H9 (cell line): Measurements from ENCODE around the gene NCBP3. TPM values are rescaled to one million over a fixed set of nuclear protein-coding genes. Genes with fewer than 3 reads are reported as not detected.

Source experiments
- DNase-seq: peaks from one replicate; pipeline ENCODE4 v3.0.0-alpha.2; 2017
- H2AFZ ChIP-seq: one replicate; pipeline ENCODE4 v1.6.1; 2013; ENCODE audit warnings: mild to moderate bottlenecking, low read length, control low read depth, moderate library complexity
- H2AK5ac ChIP-seq: 2 replicates; pipeline ENCODE4 v1.6.1; 2013; ENCODE audit warnings: low read length, control low read depth, mixed read lengths; ENCODE audit not compliant: insufficient read length
- H2BK120ac ChIP-seq: one replicate; pipeline ENCODE4 v1.6.1; 2013; ENCODE audit warnings: low read depth, mild to moderate bottlenecking, low read length, control low read depth, inconsistent platforms; ENCODE audit not compliant: poor library complexity, severe bottlenecking
- H2BK12ac ChIP-seq: 2 replicates; pipeline ENCODE4 v1.6.1; 2013; ENCODE audit warnings: low read length, control low read depth, mixed read lengths, low read depth; ENCODE audit not compliant: insufficient read length
- H2BK15ac ChIP-seq: 2 replicates; pipeline ENCODE4 v1.6.1; 2013; ENCODE audit warnings: low read depth, low read length, control low read depth
- H2BK20ac ChIP-seq: one replicate; pipeline ENCODE4 v1.6.1; 2013; ENCODE audit warnings: low read depth, mild to moderate bottlenecking, low read length, control low read depth, inconsistent platforms; ENCODE audit not compliant: poor library complexity, severe bottlenecking
- H2BK5ac ChIP-seq: 2 replicates; pipeline ENCODE4 v1.6.1; 2013; ENCODE audit warnings: low read length, control low read depth, mixed read lengths; ENCODE audit not compliant: insufficient read length
- H3K14ac ChIP-seq: 2 replicates; pipeline ENCODE4 v1.6.1; 2013; ENCODE audit warnings: low read length, control low read depth; ENCODE audit not compliant: insufficient read depth
- H3K18ac ChIP-seq: 2 replicates; pipeline ENCODE4 v1.6.1; 2013; ENCODE audit warnings: low read depth, mild to moderate bottlenecking, mixed read lengths, low read length, control low read depth; ENCODE audit not compliant: insufficient read length
- H3K23ac ChIP-seq: 2 replicates; pipeline ENCODE4 v1.6.1; 2013; ENCODE audit warnings: low read length, control low read depth, mixed read lengths, low read depth; ENCODE audit not compliant: insufficient read length
- H3K23me2 ChIP-seq: 2 replicates; pipeline ENCODE4 v1.6.1; 2013; ENCODE audit warnings: low read depth, mild to moderate bottlenecking, mixed read lengths, low read length, control low read depth; ENCODE audit not compliant: insufficient read length, poor library complexity, severe bottlenecking
- H3K27ac ChIP-seq: 2 replicates; pipeline ENCODE4 v1.5.1; 2013; ENCODE audit warnings: low read length, control low read depth, mixed read lengths, low read depth; ENCODE audit not compliant: insufficient read length
- H3K27me3 ChIP-seq: 2 replicates; pipeline ENCODE4 v1.6.1; 2013; ENCODE audit warnings: low read length, control low read depth, inconsistent platforms; ENCODE audit not compliant: insufficient read depth
- H3K4ac ChIP-seq: 2 replicates; pipeline ENCODE4 v1.6.1; 2013; ENCODE audit warnings: low read depth, mild to moderate bottlenecking, control low read depth, inconsistent platforms, low read length, moderate library complexity
- H3K4me1 ChIP-seq: 2 replicates; pipeline ENCODE4 v1.6.1; 2013; ENCODE audit warnings: low read length, control low read depth, inconsistent platforms; ENCODE audit not compliant: insufficient read depth
- H3K4me2 ChIP-seq: 2 replicates; pipeline ENCODE4 v1.6.1; 2013; ENCODE audit warnings: low read length, control low read depth, mixed read lengths; ENCODE audit not compliant: insufficient read length, insufficient read depth
- H3K56ac ChIP-seq: 2 replicates; pipeline ENCODE4 v1.6.1; 2013; ENCODE audit warnings: low read depth, mild to moderate bottlenecking, mixed read lengths, low read length, control low read depth; ENCODE audit not compliant: insufficient read length
- H3K79me1 ChIP-seq: 2 replicates; pipeline ENCODE4 v1.6.1; 2013; ENCODE audit warnings: low read depth, mild to moderate bottlenecking, moderate library complexity, low read length, control low read depth, inconsistent platforms; ENCODE audit not compliant: insufficient read depth, poor library complexity, severe bottlenecking
- H3K79me2 ChIP-seq: 2 replicates; pipeline ENCODE4 v1.6.1; 2013; ENCODE audit warnings: low read length, control low read depth, inconsistent platforms; ENCODE audit not compliant: insufficient read depth
- H3K9ac ChIP-seq: 2 replicates; pipeline ENCODE4 v1.6.1; 2013; ENCODE audit warnings: low read length, control low read depth, mixed read lengths; ENCODE audit not compliant: insufficient read length; ENCODE audit errors: extremely low read depth
- H3K9me3 ChIP-seq: one replicate; pipeline ENCODE4 v1.6.1; 2013; ENCODE audit warnings: low read depth, low read length, inconsistent platforms; ENCODE audit not compliant: control insufficient read depth
- H3T11ph ChIP-seq: one replicate; pipeline ENCODE4 v1.6.1; 2013; ENCODE audit warnings: mild to moderate bottlenecking, low read length, control low read depth, inconsistent platforms
- H4K20me1 ChIP-seq: one replicate; pipeline ENCODE4 v1.6.1; 2013; ENCODE audit not compliant: control insufficient read depth, insufficient read length, insufficient read depth
- H4K5ac ChIP-seq: 2 replicates; pipeline ENCODE4 v1.6.1; 2013; ENCODE audit warnings: low read depth, mild to moderate bottlenecking, mixed read lengths, low read length, control low read depth; ENCODE audit not compliant: insufficient read length
- H4K8ac ChIP-seq: replicated peaks from 2 replicates; pipeline ENCODE4 v1.6.1; 2013; ENCODE audit warnings: low read length, control low read depth, mixed read lengths, low read depth; ENCODE audit not compliant: insufficient read length
- H4K91ac ChIP-seq: 2 replicates; pipeline ENCODE4 v1.6.1; 2013; ENCODE audit warnings: low read depth, mild to moderate bottlenecking, moderate library complexity, mixed read lengths, low read length, control low read depth; ENCODE audit not compliant: insufficient read length
- H3K27ac Mint-ChIP-seq, 3 experiments: 2 replicates in 2 of 3; 3 replicates in 1 of 3; pipeline ENCODE4 v1.8.0; 2020 to 2021; ENCODE audit warnings: mixed read lengths in 3 of 3, mild to moderate bottlenecking in 1 of 3, moderate library complexity in 1 of 3
- H3K27me3 Mint-ChIP-seq: 2 replicates; pipeline ENCODE4 v1.8.0; 2021; ENCODE audit warnings: low read depth, mild to moderate bottlenecking, moderate library complexity, mixed read lengths
- H3K36me3 Mint-ChIP-seq, 3 experiments: 2 replicates in 2 of 3; 3 replicates in 1 of 3; pipeline ENCODE4 v1.8.0; 2020 to 2021; ENCODE audit warnings: low read depth in 3 of 3, mixed read lengths in 3 of 3; ENCODE audit not compliant: insufficient read depth in 1 of 3
- H3K4me1 Mint-ChIP-seq, 2 experiments: 2 replicates each; pipeline ENCODE4 v1.8.0; 2020; ENCODE audit warnings: mixed read lengths in 2 of 2
- H3K4me3 Mint-ChIP-seq, 2 experiments: 2 replicates in 1 of 2; 3 replicates in 1 of 2; pipeline ENCODE4 v1.8.0; 2020 to 2021; ENCODE audit warnings: mild to moderate bottlenecking in 2 of 2, mixed read lengths in 2 of 2, moderate library complexity in 1 of 2
- H3K9me3 Mint-ChIP-seq, 2 experiments: 2 replicates in 1 of 2; 3 replicates in 1 of 2; pipeline ENCODE4 v1.8.0; 2020; ENCODE audit warnings: mild to moderate bottlenecking in 2 of 2, mixed read lengths in 2 of 2, moderate library complexity in 1 of 2
- WGBS: extraction: QIAGEN DNeasy Blood & Tissue Kit; methylation state at CpG from one replicate; pipeline ENCODE4 v1.1.7; 2013; ENCODE audit warnings: missing lambda C conversion rate, low lambda C conversion rate, mixed read lengths; ENCODE audit not compliant: insufficient read length; ENCODE audit errors: extremely low coverage; 5-methylcytosine and 5-hydroxymethylcytosine counted together
- total RNA-seq: library from RNA; stranded (reverse); gene quantifications from 2 replicates; pipeline ENCODE4 v1.2.1, GENCODE V29; 2021
- TF ChIP-seq, protein P1 (sequence below): fragments of 200-600 bp; sonication (generic); conservative IDR thresholded peaks from 3 replicates; pipeline ENCODE4 v1.8.0; 2021; ENCODE audit warnings: antibody characterized with exemption, mild to moderate bottlenecking

Gene NCBP3
- total RNA-seq, 1 experiment from 2014 or later = 45.7 TPM

DNA sequence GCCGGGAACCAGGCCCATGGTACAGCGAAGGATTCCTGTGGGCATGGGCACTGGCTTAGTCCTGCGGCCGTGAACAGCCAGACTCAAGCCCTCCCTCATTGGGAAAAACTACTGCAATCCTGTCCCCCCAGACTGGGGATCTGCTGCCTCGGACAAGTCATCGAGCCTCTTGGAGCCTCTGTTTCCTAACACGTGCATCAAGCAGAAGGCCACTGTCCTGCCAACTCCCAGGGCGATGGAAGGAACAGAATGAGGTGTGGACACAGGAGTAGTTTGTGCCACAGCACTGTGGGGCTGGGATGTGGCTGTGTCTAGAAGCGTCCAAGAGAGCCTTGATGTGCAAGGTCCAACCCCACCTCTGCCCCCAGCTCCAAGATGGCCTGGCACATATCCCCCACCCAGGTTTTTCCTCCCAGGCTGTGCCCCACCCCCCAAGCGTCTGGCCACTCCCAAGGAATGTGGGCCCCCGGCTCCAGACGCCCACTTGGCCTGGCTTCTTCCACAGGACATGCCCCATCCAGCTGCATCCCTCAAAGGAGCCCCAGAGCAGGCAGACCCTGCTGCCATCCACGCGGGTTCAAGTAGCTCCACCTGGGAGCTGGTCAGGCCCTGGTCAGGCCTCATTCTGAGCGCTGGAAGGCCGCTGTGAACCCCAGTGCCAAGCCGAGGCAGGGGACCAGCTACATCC is 43.4 kb upstream of the NCBP3 start:
- no peaks in the 10 kb centered on the region for H3K79me1 ChIP-seq
- H4K8ac ChIP-seq = no peak overlapping the region
- H2AK5ac ChIP-seq = no peak overlapping the region
- H3K23me2 ChIP-seq = peaks cover 6% of the 10 kb centered on the region
- H2BK5ac ChIP-seq = no peak overlapping the region
- H3K56ac ChIP-seq = no peak overlapping the region
- H2BK15ac ChIP-seq = no peak overlapping the region
- H3K18ac ChIP-seq = no peak overlapping the region
- peaks cover 2% of the 10 kb centered on the region; the same call in 1 of the 2 replicates for H3K4me1 ChIP-seq
- Mint-ChIP-seq H3K4me3 (no peak overlapping the region; a peak in 1 of 5 replicates), H3K36me3 (peaks cover 0 to 7% (median 0%) of the 10 kb centered on the region in 3 experiments; a peak in 3 of 7 replicates), H3K27ac (peak overlapping the region in 1 of 3 experiments; percentile 88; a peak in 2 of 7 replicates), H3K9me3 (no peaks in the 10 kb centered on the region), H3K4me1 (peaks cover 29 to 52% of the 10 kb centered on the region in 2 experiments), H3K27me3 (peaks cover 12% of the 10 kb centered on the region)
- no peaks in the 10 kb centered on the region for H3K9me3 ChIP-seq
- no peak overlapping the region for H2BK20ac ChIP-seq
- H3K9ac ChIP-seq = no peak overlapping the region
- no peak overlapping the region for H4K5ac ChIP-seq
- H3T11ph ChIP-seq = no peak overlapping the region
- H4K20me1 ChIP-seq = no peaks in the 10 kb centered on the region
- TF ChIP-seq, protein P1, sequence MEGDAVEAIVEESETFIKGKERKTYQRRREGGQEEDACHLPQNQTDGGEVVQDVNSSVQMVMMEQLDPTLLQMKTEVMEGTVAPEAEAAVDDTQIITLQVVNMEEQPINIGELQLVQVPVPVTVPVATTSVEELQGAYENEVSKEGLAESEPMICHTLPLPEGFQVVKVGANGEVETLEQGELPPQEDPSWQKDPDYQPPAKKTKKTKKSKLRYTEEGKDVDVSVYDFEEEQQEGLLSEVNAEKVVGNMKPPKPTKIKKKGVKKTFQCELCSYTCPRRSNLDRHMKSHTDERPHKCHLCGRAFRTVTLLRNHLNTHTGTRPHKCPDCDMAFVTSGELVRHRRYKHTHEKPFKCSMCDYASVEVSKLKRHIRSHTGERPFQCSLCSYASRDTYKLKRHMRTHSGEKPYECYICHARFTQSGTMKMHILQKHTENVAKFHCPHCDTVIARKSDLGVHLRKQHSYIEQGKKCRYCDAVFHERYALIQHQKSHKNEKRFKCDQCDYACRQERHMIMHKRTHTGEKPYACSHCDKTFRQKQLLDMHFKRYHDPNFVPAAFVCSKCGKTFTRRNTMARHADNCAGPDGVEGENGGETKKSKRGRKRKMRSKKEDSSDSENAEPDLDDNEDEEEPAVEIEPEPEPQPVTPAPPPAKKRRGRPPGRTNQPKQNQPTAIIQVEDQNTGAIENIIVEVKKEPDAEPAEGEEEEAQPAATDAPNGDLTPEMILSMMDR = no peak
- DNase-seq = no peak
- no peak overlapping the region for H3K4me2 ChIP-seq
- H3K79me2 ChIP-seq = no peaks in the 10 kb centered on the region
- no peak overlapping the region for H4K91ac ChIP-seq
- no CpG with 5 or more reads among the region's 17 CpGs for WGBS
- no peaks in the 10 kb centered on the region; the same call in 1 of the 2 replicates for H3K27me3 ChIP-seq
- no peak overlapping the region for H2BK120ac ChIP-seq
- H3K27ac ChIP-seq = no peak overlapping the region
- H3K23ac ChIP-seq = no peak overlapping the region
- no peak overlapping the region for H3K14ac ChIP-seq
- H3K4ac ChIP-seq = no peak overlapping the region
- no peak overlapping the region for H2BK12ac ChIP-seq
- no peak overlapping the region for H2AFZ ChIP-seq
